Activated naive CD4-positive, alpha-beta T cell treated with anti-CD3 and anti-CD28 coated beads for 36 hours (primary cell): ENCODE measurements around the gene RELA. TPM values are rescaled to one million over a fixed set of nuclear protein-coding genes. Genes with fewer than 3 reads are reported as not detected.

Experiments used
- CTCF ChIA-PET: fragments of 350-600 bp; sonication (Branson Sonifier 250); formaldehyde crosslinking; loops from one replicate; lab custom pipeline; 2021; ENCODE audit warnings: antibody characterized with exemption; lab: Charles Lee
- DNase-seq: peaks from one replicate; pipeline ENCODE4 v3.0.0-alpha.2; 2020
- H3K27ac Mint-ChIP-seq: one replicate; pipeline ENCODE4 v1.8.0; 2021; ENCODE audit warnings: mild to moderate bottlenecking, mixed read lengths
- H3K27me3 Mint-ChIP-seq: one replicate; pipeline ENCODE4 v1.8.0; 2021; ENCODE audit warnings: low read depth, mixed read lengths
- H3K36me3 Mint-ChIP-seq: one replicate; pipeline ENCODE4 v1.8.0; 2021; ENCODE audit warnings: low read depth, mixed read lengths
- H3K4me1 Mint-ChIP-seq: one replicate; pipeline ENCODE4 v1.8.0; 2021; ENCODE audit warnings: low read depth, mixed read lengths
- H3K4me3 Mint-ChIP-seq: one replicate; pipeline ENCODE4 v1.8.0; 2021; ENCODE audit warnings: mild to moderate bottlenecking, moderate library complexity, mixed read lengths
- H3K9me3 Mint-ChIP-seq: one replicate; pipeline ENCODE4 v1.8.0; 2021; ENCODE audit warnings: mixed read lengths
- intact Hi-C: fragments of 100-400 bp; cut with micrococcal nuclease; formaldehyde crosslinking; loops from one replicate; pipeline ENCODE4 v1.15.1; 2023
- total RNA-seq, 2 experiments: library from RNA; stranded (reverse); gene quantifications; one replicate each; pipeline ENCODE4 v1.2.3, GENCODE V29; 2021

Gene RELA
- total RNA-seq, 2 experiments from 2014 or later: 66.9 to 68.5 TPM

GRCh38 chr11:65622011-65622410 lies 40.7 kb downstream of the RELA start:
- intact Hi-C loops: no loop called here
- no peaks in the 10 kb centered on the region for H3K9me3 Mint-ChIP-seq
- H3K27me3 Mint-ChIP-seq: no peaks in the 10 kb centered on the region
- CTCF ChIA-PET: no interaction called here
- peaks cover 27% of the 10 kb centered on the region for H3K4me1 Mint-ChIP-seq
- H3K4me3 Mint-ChIP-seq: no peak overlapping the region
- no peak for DNase-seq
- H3K27ac Mint-ChIP-seq: no peak overlapping the region
- peaks cover 24% of the 10 kb centered on the region for H3K36me3 Mint-ChIP-seq

GRCh38 chr11:65621460-65621859 lies 41.3 kb downstream of the RELA start:
- H3K27ac Mint-ChIP-seq: no peak overlapping the region
- H3K4me1 Mint-ChIP-seq: peaks cover 32% of the 10 kb centered on the region
- H3K4me3 Mint-ChIP-seq: no peak overlapping the region
- CTCF ChIA-PET: no interaction called here
- no peaks in the 10 kb centered on the region for H3K9me3 Mint-ChIP-seq
- DNase-seq: no peak
- intact Hi-C loops: no loop called here
- H3K27me3 Mint-ChIP-seq: no peaks in the 10 kb centered on the region
- peaks cover 30% of the 10 kb centered on the region for H3K36me3 Mint-ChIP-seq

DNA sequence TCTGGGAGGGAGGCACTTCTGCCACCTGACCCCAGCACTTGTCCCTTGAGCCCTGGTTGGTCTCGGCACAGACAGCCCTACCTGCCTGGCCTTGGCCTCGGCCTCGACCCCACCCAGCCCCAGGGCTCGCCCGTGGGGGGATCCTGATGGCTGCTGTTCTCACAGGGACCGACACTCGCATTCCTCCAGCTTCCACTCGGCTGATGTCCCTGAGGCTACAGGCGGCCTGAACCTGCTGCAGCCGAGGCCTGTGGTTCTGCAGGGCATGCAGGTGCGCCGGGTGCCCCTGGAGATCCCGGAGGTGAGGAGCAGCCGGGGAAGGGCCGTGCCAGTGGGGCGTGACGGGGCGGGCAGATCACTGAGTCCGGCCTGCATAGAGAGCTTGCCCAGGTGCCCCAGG lies 42.0 kb downstream of the RELA start:
- Mint-ChIP-seq H3K9me3 (no peaks in the 10 kb centered on the region), H3K27ac (no peak overlapping the region), H3K4me3 (no peak overlapping the region), H3K36me3 (peaks cover 27% of the 10 kb centered on the region), H3K27me3 (no peaks in the 10 kb centered on the region), H3K4me1 (peaks cover 30% of the 10 kb centered on the region)
- intact Hi-C loops: no loop called here
- CTCF ChIA-PET: no interaction called here
- DNase-seq: no peak

DNA sequence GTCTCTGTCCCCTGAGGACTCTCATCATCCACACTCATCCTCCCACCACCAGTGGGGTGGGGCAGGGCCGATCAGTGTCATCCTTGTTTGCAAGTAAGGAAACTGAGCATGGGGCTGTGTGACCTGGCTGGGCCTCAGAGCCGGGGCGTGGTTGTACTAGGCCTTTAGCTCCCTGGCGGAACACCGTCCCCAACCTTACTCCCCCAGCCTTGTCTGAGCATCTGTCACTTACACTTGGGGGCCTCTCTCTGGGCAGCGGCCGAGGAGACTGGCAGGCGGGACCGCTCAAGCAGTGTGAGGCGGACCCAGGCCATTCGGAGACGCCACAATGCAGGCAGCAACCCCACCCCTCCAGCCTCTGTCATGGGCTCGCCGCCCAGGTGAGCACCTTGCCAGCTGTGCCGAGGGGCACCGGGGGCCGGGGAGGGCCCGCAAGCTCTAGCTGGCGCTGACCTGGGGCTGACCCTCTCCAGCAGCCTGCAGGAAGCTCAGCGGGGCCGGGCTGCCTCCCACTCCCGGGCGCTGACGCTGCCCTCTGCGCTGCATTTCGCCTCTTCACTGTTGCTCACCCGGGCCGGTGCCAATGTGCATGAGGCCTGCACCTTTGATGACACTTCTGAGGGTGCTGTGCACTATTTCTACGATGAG lies 43.3 kb downstream of the RELA start:
- Mint-ChIP-seq H3K36me3 (peaks cover 25% of the 10 kb centered on the region), H3K4me1 (peaks cover 27% of the 10 kb centered on the region), H3K4me3 (no peak overlapping the region), H3K9me3 (no peaks in the 10 kb centered on the region), H3K27me3 (no peaks in the 10 kb centered on the region), H3K27ac (no peak overlapping the region)
- intact Hi-C loops: no loop called here
- DNase-seq: no peak
- CTCF ChIA-PET: no interaction called here

- intact Hi-C loops: no loop called here
- Mint-ChIP-seq H3K27ac (no peak overlapping the region), H3K9me3 (no peaks in the 10 kb centered on the region), H3K36me3 (peaks cover 21% of the 10 kb centered on the region), H3K4me1 (peaks cover 27% of the 10 kb centered on the region), H3K27me3 (no peaks in the 10 kb centered on the region), H3K4me3 (no peak overlapping the region)
- CTCF ChIA-PET: no interaction called here
- no peak for DNase-seq
Observed at GRCh38 chr11:65618763-65619162, 44.0 kb downstream of the RELA start.

- CTCF ChIA-PET: no interaction called here
- no peak for DNase-seq
- intact Hi-C loops: no loop called here
- peaks cover 21% of the 10 kb centered on the region for H3K36me3 Mint-ChIP-seq
- H3K9me3 Mint-ChIP-seq: no peaks in the 10 kb centered on the region
- peaks cover 29% of the 10 kb centered on the region for H3K4me1 Mint-ChIP-seq
- peak overlapping the region; percentile 24 for H3K27ac Mint-ChIP-seq
- no peaks in the 10 kb centered on the region for H3K27me3 Mint-ChIP-seq
- no peak overlapping the region for H3K4me3 Mint-ChIP-seq
Observed at GRCh38 chr11:65617990-65618751, 44.5 kb downstream of the RELA start.

DNA sequence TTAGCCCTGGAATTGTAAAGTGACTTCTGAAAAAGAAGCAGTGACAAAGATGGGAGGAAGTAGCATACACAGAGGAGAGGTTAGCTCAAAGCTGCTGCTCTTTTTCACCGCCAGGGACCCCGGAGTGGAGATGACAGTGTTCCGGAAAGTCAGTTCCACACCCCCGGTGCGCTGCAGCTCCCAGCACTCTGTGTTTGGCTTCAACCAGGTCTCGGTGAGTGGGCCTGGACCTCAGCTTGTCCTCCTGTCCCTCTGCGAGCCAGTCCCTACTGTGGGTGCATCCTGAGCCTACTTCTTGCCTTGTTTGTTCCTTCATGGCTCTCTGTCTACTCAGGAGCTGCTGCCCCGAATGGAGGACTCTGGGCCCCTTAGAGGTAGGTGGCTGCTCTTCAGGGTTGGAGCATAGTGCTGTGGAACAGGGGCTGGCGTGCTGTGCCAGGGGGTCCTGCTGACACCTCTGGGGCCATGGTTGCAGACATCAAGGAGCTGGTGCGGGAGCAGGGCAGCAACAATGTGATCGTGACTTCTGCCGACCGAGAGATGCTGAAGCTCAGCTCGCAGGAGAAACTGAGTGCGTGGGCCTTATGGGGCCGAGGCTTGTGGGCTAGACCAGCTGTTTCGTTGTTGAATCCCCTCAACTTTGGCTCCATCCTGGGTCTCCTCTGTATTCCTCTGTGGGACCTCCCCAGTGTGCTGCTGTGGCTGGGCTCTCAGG lies 45.4 kb downstream of the RELA start:
- Mint-ChIP-seq H3K27me3 (no peaks in the 10 kb centered on the region), H3K9me3 (no peaks in the 10 kb centered on the region), H3K4me1 (peaks cover 37% of the 10 kb centered on the region), H3K36me3 (peaks cover 23% of the 10 kb centered on the region), H3K4me3 (peak overlapping the region; percentile 89), H3K27ac (peak overlapping the region; percentile 87)
- DNase-seq: no peak
- intact Hi-C loops: no loop called here
- CTCF ChIA-PET: interaction anchor here (0.7 to 1.1 kb wide), 3 partner anchors 8 to 152 kb away, joined by 3 to 4 read pairs (median 3); no protein-coding TSS in a partner anchor

DNA sequence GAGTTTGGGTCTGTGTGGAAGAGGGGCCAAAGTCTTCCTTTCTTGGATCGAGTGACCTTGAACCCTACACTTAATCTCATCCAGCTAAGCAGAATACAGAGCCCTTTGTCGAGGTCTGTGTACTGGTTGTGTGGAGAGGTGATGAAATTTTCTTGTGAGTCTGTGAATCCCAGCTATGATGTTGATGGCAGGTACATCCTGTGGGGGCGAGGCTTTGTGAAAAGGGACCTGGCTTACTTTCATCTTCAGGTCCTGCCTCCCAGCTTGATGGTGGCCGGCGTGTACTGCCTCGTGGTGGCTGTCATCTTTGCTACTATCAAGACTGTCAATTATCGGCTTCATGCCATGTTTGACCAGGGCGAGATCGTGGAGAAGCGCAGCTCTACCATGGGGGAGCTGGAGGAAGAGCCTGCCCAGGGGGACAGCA lies 46.1 kb downstream of the RELA start:
- H3K27me3 Mint-ChIP-seq: no peaks in the 10 kb centered on the region
- peak; percentile 50 for DNase-seq
- H3K27ac Mint-ChIP-seq: peak overlapping the region; percentile 87
- H3K4me3 Mint-ChIP-seq: peak overlapping the region; percentile 89
- CTCF ChIA-PET: interaction anchor here (0.7 to 1.1 kb wide), 4 partner anchors 9 to 203 kb away, joined by 3 to 4 read pairs (median 3); no protein-coding TSS in a partner anchor
- H3K36me3 Mint-ChIP-seq: peaks cover 25% of the 10 kb centered on the region
- intact Hi-C loops: no loop called here
- peaks cover 42% of the 10 kb centered on the region for H3K4me1 Mint-ChIP-seq
- H3K9me3 Mint-ChIP-seq: no peaks in the 10 kb centered on the region

GRCh38 chr11:65615950-65616574 lies 46.7 kb downstream of the RELA start:
- intact Hi-C loops: loop anchor here (1.0 kb wide), 12 partner anchors 22 to 386 kb away; partner anchors contain the start of genes BANF1, CFL1, EIF1AD and FOSL1
- Mint-ChIP-seq H3K36me3 (peaks cover 22% of the 10 kb centered on the region), H3K27ac (peak overlapping the region; percentile 98), H3K27me3 (no peaks in the 10 kb centered on the region), H3K4me1 (peaks cover 47% of the 10 kb centered on the region), H3K9me3 (no peaks in the 10 kb centered on the region), H3K4me3 (peak overlapping the region; percentile 95)
- DNase-seq: peak; percentile 38
- CTCF ChIA-PET: interaction anchor here (0.8 to 1.5 kb wide), 6 partner anchors 9 to 203 kb away, joined by 3 to 4 read pairs (median 3); partner anchors contain the start of gene FAM89B

DNA sequence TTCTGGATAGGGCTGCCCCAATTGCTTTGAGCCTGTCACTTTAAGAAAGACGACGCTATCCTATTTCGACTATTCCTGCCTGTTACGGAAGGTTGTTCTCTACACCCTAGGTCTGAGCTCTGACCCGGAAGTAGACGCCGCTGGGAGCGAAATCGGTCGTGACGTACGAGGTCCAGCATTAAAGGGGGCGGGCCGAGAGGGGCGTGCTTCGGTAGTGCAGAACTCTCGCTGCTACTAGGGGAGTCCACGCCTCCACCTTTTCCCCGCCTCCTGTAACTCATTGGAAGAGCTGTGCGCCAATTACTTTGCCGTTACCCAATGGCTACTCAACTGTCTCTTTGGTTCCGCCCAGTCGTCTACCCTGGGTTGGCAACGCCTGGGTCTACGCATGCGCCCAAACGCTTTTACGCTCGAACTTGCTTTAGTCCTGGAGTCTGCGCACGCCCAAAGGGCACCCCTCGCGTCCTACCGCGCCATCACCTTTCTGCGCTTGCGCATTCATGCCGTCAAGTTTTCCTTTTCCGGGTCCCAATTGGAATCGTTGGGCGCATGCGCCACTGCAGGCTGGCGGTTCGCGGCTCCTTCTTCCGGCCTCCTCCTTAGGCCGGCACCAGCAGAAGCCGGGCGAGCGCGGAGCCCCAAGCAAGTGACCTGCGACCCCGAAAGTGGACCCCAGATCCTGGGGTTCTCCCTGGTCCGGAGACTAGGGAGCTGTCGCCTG lies 47.3 kb downstream of the RELA start, which contains the start of gene PCNX3:
Gene PCNX3 (plus strand): TSS at position 548 of the 721 bp plus-strand sequence. CDS start 536 bp downstream, outside the sequence.
- Mint-ChIP-seq H3K4me3 (peak within 1 kb of the TSS; percentile 95), H3K9me3 (no peaks in the 10 kb centered on the region), H3K36me3 (peaks cover 23% of the 10 kb centered on the region), H3K27me3 (no peaks in the 10 kb centered on the region), H3K4me1 (peaks cover 54% of the 10 kb centered on the region), H3K27ac (peak within 1 kb of the TSS; percentile 98)
- peak; percentile 100 for DNase-seq
- CTCF ChIA-PET: interaction anchor here (0.7 to 1.5 kb wide), 10 partner anchors 21 to 201 kb away, joined by 3 to 6 read pairs (median 4); partner anchors contain the start of genes FAM89B and ZNRD2
- intact Hi-C loops: loop anchor here (1.0 kb wide), 12 partner anchors 23 to 387 kb away; partner anchors contain the start of genes BANF1, CFL1, EIF1AD and FOSL1
